ENCODE data around the gene ZBTB16. TPM values are rescaled to one million over a fixed set of nuclear protein-coding genes. Genes with fewer than 3 reads are reported as not detected.

ZBTB16 gene
- total RNA-seq, 2 experiments from 2014 or later, result 19.1 to 20.6 TPM

- Histone ChIP-seq H3K9me3 (ENCODE audit: control insufficient read depth in 1 of 2, insufficient read depth in 1 of 2, low read length in 2 of 2) (no peaks in the 10 kb centered on the region), H3K4me3 (ENCODE audit: low read length) (no peak overlapping the region), H3K27me3 (ENCODE audit: control insufficient read depth in 1 of 2, insufficient read depth in 2 of 2, low read length in 2 of 2) (peaks cover 0 to 4% of the 10 kb centered on the region in 2 experiments), H3K4me1 (ENCODE audit: insufficient read depth, low read length) (peaks cover 33% of the 10 kb centered on the region), H3K36me3 (ENCODE audit: insufficient read depth, low read length) (no peaks in the 10 kb centered on the region), H3K27ac (ENCODE audit: low read depth in 1 of 2, low read length in 2 of 2) (no peak overlapping the region)
- ChIA-PET CTCF (no interaction called here), POLR2A (no interaction called here)
- H3K27me3 Mint-ChIP-seq, result peaks cover 9% of the 10 kb centered on the region
- H3K4me3 Mint-ChIP-seq, result no peak overlapping the region
- no peak for TF ChIP-seq CTCF (IDR thresholded peaks at IDR 0.05)
- ATAC-seq (ENCODE audit: poor library complexity) (no peak), DNase-seq (no peak)
- no peaks in the 10 kb centered on the region for H3K36me3 Mint-ChIP-seq (ENCODE audit: low read depth)
- intact Hi-C loops (cut with DNase I, micrococcal nuclease), result loop anchor here in 1 of 2 experiments (10.0 kb wide), 2 partner anchors 101 to 341 kb away; partner anchors contain the start of genes C11orf71 and RBM7
- peaks cover 4% of the 10 kb centered on the region for H3K4me1 Mint-ChIP-seq (ENCODE audit: low read depth)
- H3K9me3 Mint-ChIP-seq, result no peaks in the 10 kb centered on the region
- H3K27ac Mint-ChIP-seq, result no peak overlapping the region
These were observed 4.7 kb downstream of the ZBTB16 start for GRCh38 chr11:114064216-114064615.

- no peaks in the 10 kb centered on the region for H3K9me3 Mint-ChIP-seq
- intact Hi-C loops (cut with DNase I, micrococcal nuclease), result loop anchor here in 1 of 2 experiments (10.0 kb wide), 2 partner anchors 100 to 340 kb away; partner anchors contain the start of genes C11orf71 and RBM7
- Histone ChIP-seq H3K27me3 (ENCODE audit: control insufficient read depth in 1 of 2, insufficient read depth in 2 of 2, low read length in 2 of 2) (peaks cover 0 to 1% of the 10 kb centered on the region in 2 experiments), H3K4me3 (ENCODE audit: low read length) (no peak overlapping the region), H3K27ac (ENCODE audit: low read depth in 1 of 2, low read length in 2 of 2) (no peak overlapping the region), H3K36me3 (ENCODE audit: insufficient read depth, low read length) (no peaks in the 10 kb centered on the region), H3K9me3 (ENCODE audit: control insufficient read depth in 1 of 2, insufficient read depth in 1 of 2, low read length in 2 of 2) (no peaks in the 10 kb centered on the region), H3K4me1 (ENCODE audit: insufficient read depth, low read length) (peaks cover 27% of the 10 kb centered on the region)
- ChIA-PET POLR2A (interaction anchor here (1.5 kb wide), 1 partner anchor 13 kb away, joined by 5 read pairs; no protein-coding TSS in a partner anchor), CTCF (no interaction called here)
- DNase-seq, result no peak
- H3K27ac Mint-ChIP-seq, result no peak overlapping the region
- H3K4me1 Mint-ChIP-seq (ENCODE audit: low read depth), result peaks cover 4% of the 10 kb centered on the region
- peaks cover 7% of the 10 kb centered on the region for H3K27me3 Mint-ChIP-seq
- TF ChIP-seq CTCF (IDR thresholded peaks at IDR 0.05), result no peak
- H3K36me3 Mint-ChIP-seq (ENCODE audit: low read depth), result no peaks in the 10 kb centered on the region
- H3K4me3 Mint-ChIP-seq, result no peak overlapping the region
- ATAC-seq (ENCODE audit: poor library complexity), result no peak
These were observed 5.6 kb downstream of the ZBTB16 start for GRCh38 chr11:114065094-114065493.

- CTCF ChIA-PET, result no interaction called here
- Histone ChIP-seq H3K27me3 (ENCODE audit: control insufficient read depth in 1 of 2, insufficient read depth in 2 of 2, low read length in 2 of 2) (no peaks in the 10 kb centered on the region), H3K9me3 (ENCODE audit: control insufficient read depth in 1 of 2, insufficient read depth in 1 of 2, low read length in 2 of 2) (no peaks in the 10 kb centered on the region), H3K4me3 (ENCODE audit: low read length) (no peak overlapping the region), H3K27ac (ENCODE audit: low read depth in 1 of 2, low read length in 2 of 2) (no peak overlapping the region), H3K36me3 (ENCODE audit: insufficient read depth, low read length) (no peaks in the 10 kb centered on the region), H3K4me1 (ENCODE audit: insufficient read depth, low read length) (peaks cover 26% of the 10 kb centered on the region)
- POLR2A ChIA-PET, result interaction anchor here (1.5 kb wide), 1 partner anchor 12 kb away, joined by 5 read pairs; no protein-coding TSS in a partner anchor
- ATAC-seq (ENCODE audit: poor library complexity) (peak; percentile 62), DNase-seq (peak in 3 of 14 experiments; percentile 40 to 67 (median 50))
- Mint-ChIP-seq H3K36me3 (ENCODE audit: low read depth) (no peaks in the 10 kb centered on the region), H3K27ac (peak overlapping the region; percentile 22), H3K27me3 (peaks cover 5% of the 10 kb centered on the region), H3K4me3 (no peak overlapping the region), H3K9me3 (no peaks in the 10 kb centered on the region), H3K4me1 (ENCODE audit: low read depth) (peaks cover 4% of the 10 kb centered on the region)
- intact Hi-C loops (cut with DNase I, micrococcal nuclease), result loop anchor here in 1 of 2 experiments (10.0 kb wide), 2 partner anchors 99 to 339 kb away; partner anchors contain the start of genes C11orf71 and RBM7
- TF ChIP-seq CTCF (IDR thresholded peaks at IDR 0.05), result no peak
These were observed 6.6 kb downstream of the ZBTB16 start for GRCh38 chr11:114066046-114066648.
